Prostate gland (tissue), 2 donors: ENCODE results near the gene ZNF232.
"Not testable (repeated sequence)": the region's sequence is repeated elsewhere in the genome, so short reads cannot be mapped to it uniquely, and the experiment has no call there.

Source experiments
- POLR2A ChIP-seq: fragments of 450-650 bp; IDR thresholded peaks from one replicate; pipeline ENCODE4 v1.6.1; 2016; ENCODE audit warnings: antibody characterized with exemption, mild to moderate bottlenecking
- POLR2AphosphoS5 ChIP-seq: sonication (generic); formaldehyde crosslinking; IDR thresholded peaks from one replicate; pipeline ENCODE4 v1.6.1; 2017; ENCODE audit warnings: antibody characterized with exemption
- TF ChIP-seq, protein P1 (sequence below), 4 experiments: fragments of 200-600 bp in 2 of 4; fragments of 450-650 bp in 2 of 4; sonication (generic) in 2 of 4; IDR thresholded peaks; 1 replicate in 3 of 4; 2 replicates in 1 of 4; pipeline ENCODE4 v1.5.1; 2016 to 2019; ENCODE audit warnings: antibody characterized with exemption in 4 of 4, mild to moderate bottlenecking in 2 of 4, moderate library complexity in 2 of 4

DNA sequence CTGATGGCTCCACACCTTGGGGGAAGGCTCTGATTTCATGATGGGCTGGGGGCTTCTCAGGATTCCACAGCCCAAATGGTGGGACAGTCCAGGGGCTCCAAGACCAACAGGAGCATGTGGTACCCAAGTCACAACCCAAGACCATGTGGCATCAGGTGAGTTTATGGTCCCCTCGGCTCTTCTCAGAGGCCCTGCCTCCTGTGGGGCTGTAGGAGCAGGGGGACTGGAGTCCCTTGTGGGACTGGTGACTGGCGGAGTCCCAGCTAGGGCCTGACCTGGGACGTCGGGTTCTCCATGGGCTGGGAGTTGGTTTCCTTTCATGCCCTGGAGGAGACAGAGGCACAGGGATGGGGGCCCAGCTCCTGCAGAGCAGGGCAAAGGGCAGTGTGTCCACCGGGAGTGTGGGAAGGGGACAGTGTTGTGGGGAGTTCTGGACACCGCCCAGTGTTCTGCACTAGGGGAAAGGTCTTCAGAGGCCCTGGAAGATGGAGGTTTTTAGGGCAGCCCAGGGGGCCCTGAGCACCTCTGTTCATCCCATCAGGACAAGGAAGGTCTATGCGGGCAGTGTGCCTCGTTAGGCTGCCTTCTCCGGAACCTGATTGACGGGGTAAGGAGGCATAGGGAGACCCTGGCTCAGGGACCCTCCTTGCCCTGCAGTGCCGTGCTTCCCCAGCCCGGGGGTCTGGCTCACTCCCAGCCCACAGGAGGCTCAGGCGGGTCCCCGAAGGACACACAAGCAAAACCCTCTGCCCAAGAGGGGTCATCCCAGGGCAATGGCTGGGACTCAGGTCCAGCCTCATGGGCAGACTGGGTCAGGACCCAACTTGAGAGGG is 25.1 kb upstream of the ZNF232 start:
- TF ChIP-seq, protein P1, sequence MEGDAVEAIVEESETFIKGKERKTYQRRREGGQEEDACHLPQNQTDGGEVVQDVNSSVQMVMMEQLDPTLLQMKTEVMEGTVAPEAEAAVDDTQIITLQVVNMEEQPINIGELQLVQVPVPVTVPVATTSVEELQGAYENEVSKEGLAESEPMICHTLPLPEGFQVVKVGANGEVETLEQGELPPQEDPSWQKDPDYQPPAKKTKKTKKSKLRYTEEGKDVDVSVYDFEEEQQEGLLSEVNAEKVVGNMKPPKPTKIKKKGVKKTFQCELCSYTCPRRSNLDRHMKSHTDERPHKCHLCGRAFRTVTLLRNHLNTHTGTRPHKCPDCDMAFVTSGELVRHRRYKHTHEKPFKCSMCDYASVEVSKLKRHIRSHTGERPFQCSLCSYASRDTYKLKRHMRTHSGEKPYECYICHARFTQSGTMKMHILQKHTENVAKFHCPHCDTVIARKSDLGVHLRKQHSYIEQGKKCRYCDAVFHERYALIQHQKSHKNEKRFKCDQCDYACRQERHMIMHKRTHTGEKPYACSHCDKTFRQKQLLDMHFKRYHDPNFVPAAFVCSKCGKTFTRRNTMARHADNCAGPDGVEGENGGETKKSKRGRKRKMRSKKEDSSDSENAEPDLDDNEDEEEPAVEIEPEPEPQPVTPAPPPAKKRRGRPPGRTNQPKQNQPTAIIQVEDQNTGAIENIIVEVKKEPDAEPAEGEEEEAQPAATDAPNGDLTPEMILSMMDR (IDR thresholded peaks at IDR 0.05), result not testable (repeated sequence)
- TF ChIP-seq POLR2A, POLR2AphosphoS5: not testable (repeated sequence)
